SJSA1 (cell line): ENCODE data around the gene ANKIB1. TPM values are rescaled to one million over a fixed set of nuclear protein-coding genes. Genes with fewer than 3 reads are reported as not detected.
"Not testable (repeated sequence)": the region's sequence is repeated elsewhere in the genome, so short reads cannot be mapped to it uniquely, and the experiment has no call there.

Experiments
- DNase-seq, 2 experiments: peaks; one replicate each; pipeline ENCODE4 v3.0.0-alpha.2; 2015 to 2020; ENCODE audit warnings: low spot score in 2 of 2, low read depth in 1 of 2
- H3K27ac ChIP-seq: fragments of 250-450 bp; sonication (Bioruptor Pico); 2 replicates; pipeline ENCODE4 v1.5.1; 2020; ENCODE audit warnings: mild to moderate bottlenecking, moderate library complexity
- H3K27me3 ChIP-seq: fragments of 250-450 bp; sonication (Bioruptor Pico); replicated peaks from 2 replicates; pipeline ENCODE4 v1.5.1; 2020; ENCODE audit warnings: mild to moderate bottlenecking, moderate library complexity
- H3K36me3 ChIP-seq: fragments of 250-450 bp; sonication (Bioruptor Pico); 2 replicates; pipeline ENCODE4 v1.5.1; 2020; ENCODE audit warnings: mild to moderate bottlenecking
- H3K4me1 ChIP-seq: fragments of 250-450 bp; sonication (Bioruptor Pico); replicated peaks from 2 replicates; pipeline ENCODE4 v1.6.1; 2021; ENCODE audit warnings: mild to moderate bottlenecking
- H3K4me3 ChIP-seq: fragments of 250-450 bp; sonication (Bioruptor Pico); 2 replicates; pipeline ENCODE4 v1.5.1; 2020; ENCODE audit warnings: mild to moderate bottlenecking
- H3K9me3 ChIP-seq: fragments of 250-450 bp; sonication (Bioruptor Pico); replicated peaks from 2 replicates; pipeline ENCODE4 v1.5.1; 2020; ENCODE audit warnings: mild to moderate bottlenecking
- total RNA-seq: library from RNA; depleted of rRNA; stranded (reverse); fragments of >200 nt; shearing (Covaris generic); gene quantifications from 2 replicates; pipeline ENCODE4 v1.2.3, GENCODE V29; 2014; rRNA removed

ANKIB1 gene
- total RNA-seq, 1 experiment from 2014 or later, result 34.7 TPM

GRCh38 chr7:92437956-92438491 lies 192.2 kb downstream of the ANKIB1 start:
- Histone ChIP-seq H3K36me3 (no peaks in the 10 kb centered on the region), H3K4me1 (no peaks in the 10 kb centered on the region)
- no peak for DNase-seq

GRCh38 chr7:92442720-92443119 lies 196.9 kb downstream of the ANKIB1 start:
- H3K9me3 ChIP-seq, H3K4me3 ChIP-seq, H3K27me3 ChIP-seq, H3K4me1 ChIP-seq, DNase-seq, H3K36me3 ChIP-seq, H3K27ac ChIP-seq: not testable (repeated sequence)

More at GRCh38 chr7:92437956-92438491, 192.2 kb downstream of the ANKIB1 start:
- Histone ChIP-seq H3K27ac (no peak overlapping the region), H3K27me3 (no peaks in the 10 kb centered on the region), H3K4me3 (no peak overlapping the region), H3K9me3 (no peaks in the 10 kb centered on the region)

DNA sequence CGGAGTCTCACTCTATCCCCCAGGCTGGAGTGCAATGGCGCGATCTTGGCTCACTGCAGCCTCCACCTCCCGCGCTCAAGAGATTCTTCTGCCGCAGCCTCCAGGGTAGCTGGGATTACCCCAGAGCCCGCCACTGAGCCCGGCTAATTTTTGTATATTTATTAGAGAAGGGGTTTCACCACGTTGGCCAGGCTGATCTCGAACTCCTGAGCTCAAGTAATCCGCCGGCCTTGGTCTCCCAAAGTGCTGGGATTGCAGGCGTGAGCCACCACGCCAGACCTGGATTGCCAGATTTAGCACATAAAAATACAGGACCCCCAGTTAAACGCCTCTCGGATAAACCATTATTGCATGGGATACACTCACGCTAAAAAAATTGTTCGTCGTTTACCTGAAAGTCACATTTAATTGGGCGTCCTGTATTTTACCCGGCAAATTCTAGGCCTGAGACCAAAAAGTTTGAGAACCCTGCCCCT lies 201.1 kb downstream of the ANKIB1 start:
- peak overlapping the region; percentile 85 for H3K4me3 ChIP-seq
- H3K27me3 ChIP-seq, result no peaks in the 10 kb centered on the region
- H3K27ac ChIP-seq, result no peak overlapping the region; the same call in 1 of the 2 replicates
- H3K36me3 ChIP-seq, result peaks cover 27% of the 10 kb centered on the region
- no peaks in the 10 kb centered on the region for H3K9me3 ChIP-seq
- H3K4me1 ChIP-seq, result 0 out of 2 replicates have a peak, but pooled peaks cover 3% of the 10 kb centered on the region
- DNase-seq, result no peak

DNA sequence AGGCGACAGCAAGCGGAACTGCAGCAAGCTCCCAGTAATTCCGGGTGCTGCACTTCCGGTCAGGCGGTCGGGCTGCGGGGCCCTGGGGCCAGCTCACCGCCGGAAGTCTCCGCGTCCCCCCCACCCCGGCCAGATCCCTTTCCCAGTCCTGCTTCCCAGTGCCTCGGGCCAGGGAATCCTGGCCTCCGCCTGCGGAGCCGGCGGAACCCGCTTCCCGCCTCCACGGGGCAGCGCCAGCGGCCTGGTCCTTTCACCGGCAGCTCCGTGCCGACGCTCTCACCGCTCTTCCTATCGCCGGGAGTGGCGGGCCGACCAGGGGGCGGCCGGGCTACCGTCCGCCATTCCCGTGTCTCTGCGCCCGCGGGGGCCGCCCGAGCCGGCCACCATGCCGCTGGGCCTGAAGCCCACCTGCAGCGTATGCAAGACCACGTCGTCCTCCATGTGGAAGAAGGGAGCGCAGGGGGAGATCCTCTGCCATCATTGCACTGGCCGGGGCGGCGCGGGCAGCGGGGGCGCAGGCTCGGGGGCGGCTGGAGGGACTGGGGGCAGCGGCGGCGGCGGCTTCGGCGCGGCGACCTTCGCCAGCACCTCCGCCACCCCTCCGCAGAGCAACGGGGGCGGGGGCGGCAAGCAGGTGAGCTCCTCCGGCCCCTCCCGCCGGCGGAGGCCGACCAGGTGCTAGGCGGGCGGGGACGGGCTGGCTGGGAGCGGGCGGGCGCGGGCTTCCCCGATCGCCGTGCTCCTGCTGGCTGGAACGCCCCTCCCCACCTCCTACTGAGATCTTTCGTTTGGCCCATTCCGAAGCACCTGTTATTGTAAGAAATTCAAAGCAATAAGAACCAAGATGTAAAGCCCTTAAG lies 201.8 kb downstream of the ANKIB1 start, which contains the start of gene GATAD1:
Gene GATAD1, plus strand, starts transcription at position 138 of the 860 bp plus-strand sequence. Its CDS starts 248 bp downstream, at position 386.
- peak; percentile 90 to 91 for DNase-seq
- H3K27ac ChIP-seq, result peak within 1 kb of the TSS; percentile 74
- peak within 1 kb of the TSS; percentile 85 for H3K4me3 ChIP-seq
- H3K4me1 ChIP-seq, result 0 out of 2 replicates have a peak, but pooled peaks cover 3% of the 10 kb centered on the region
- no peaks in the 10 kb centered on the region for H3K27me3 ChIP-seq
- peaks cover 34% of the 10 kb centered on the region for H3K36me3 ChIP-seq
- H3K9me3 ChIP-seq, result no peaks in the 10 kb centered on the region

DNA sequence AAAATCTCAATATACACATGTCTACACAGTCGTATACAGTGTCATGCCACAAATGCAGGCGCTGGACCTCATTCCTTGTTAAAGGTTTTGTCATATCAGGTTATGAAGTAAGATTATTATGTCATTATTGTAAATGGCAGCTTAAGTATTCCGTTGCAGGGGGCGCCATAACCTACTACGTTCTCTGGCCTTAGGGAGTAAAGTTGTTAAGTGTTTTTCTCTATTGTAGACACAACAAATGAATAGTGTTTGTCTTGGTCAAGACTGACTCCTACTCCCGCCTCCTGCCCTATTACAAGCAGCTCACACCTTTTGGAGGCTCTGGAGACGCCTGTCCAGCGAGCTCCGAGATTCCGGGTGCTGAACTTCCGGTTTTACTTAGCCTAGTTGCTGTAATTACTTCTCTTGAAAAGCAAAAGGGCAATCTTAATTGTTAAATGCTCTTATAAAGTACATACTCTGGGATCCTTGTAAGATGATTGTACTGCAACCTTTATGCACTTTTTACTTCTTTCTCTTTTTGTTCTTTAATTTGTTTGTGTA lies 202.5 kb downstream of the ANKIB1 start:
- peaks cover 41% of the 10 kb centered on the region for H3K36me3 ChIP-seq
- no peaks in the 10 kb centered on the region for H3K9me3 ChIP-seq
- H3K4me3 ChIP-seq, result peak overlapping the region; percentile 85
- 0 out of 2 replicates have a peak, but pooled peaks cover 3% of the 10 kb centered on the region for H3K4me1 ChIP-seq
- no peaks in the 10 kb centered on the region for H3K27me3 ChIP-seq
- peak; percentile 50 to 72 for DNase-seq
- H3K27ac ChIP-seq, result peak overlapping the region; percentile 1; the same call in 1 of the 2 replicates

Other genes starting within 250 kb of the ANKIB1 start
- gene CYP51A1, start 111.5 kb upstream of the ANKIB1 start, total RNA-seq, result 85.3 and 89.0 TPM in 2 replicates
- not detected in 2 replicates for gene LRRD1, start 66.8 kb upstream of the ANKIB1 start, total RNA-seq
- 35.0 and 42.0 TPM in 2 replicates for gene KRIT1, start 60 bp upstream of the ANKIB1 start, total RNA-seq
- 8.1 and 14.6 TPM in 2 replicates for gene GATAD1, start 201.5 kb downstream of the ANKIB1 start, total RNA-seq
- gene ERVW-1, start 232.0 kb downstream of the ANKIB1 start, total RNA-seq, result not detected in 2 replicates